ENCODE measurements around the gene MAB21L4.

GRCh38 chr2:240909216-240909974 lies 13.4 kb upstream of the MAB21L4 start:
- TF ChIP-seq CTCF (IDR thresholded peaks at IDR 0.05), result no peak
- no peak for TF ChIP-seq ZFX (IDR thresholded peaks at IDR 0.05; ENCODE audit: borderline replicate concordance)

All from 22Rv1 (cell line).